Spleen (tissue), 7 donors: ENCODE results near the gene SLC35F1.

Experiments used
- POLR2A ChIP-seq, 3 donors: fragments of 450-650 bp; IDR thresholded peaks; one replicate each; pipeline ENCODE4 v1.5.1; 2017; ENCODE audit warnings: antibody characterized with exemption in 3 of 3, mild to moderate bottlenecking in 1 of 3
- POLR2AphosphoS5 ChIP-seq, 3 donors: sonication (generic); formaldehyde crosslinking; IDR thresholded peaks; one replicate each; pipeline ENCODE4 v1.5.1; 2017; ENCODE audit warnings: antibody characterized with exemption in 3 of 3
- TF ChIP-seq, protein P1 (sequence below), 11 experiments: fragments of 200-600 bp in 7 of 11; fragments of 450-650 bp in 4 of 11; sonication (generic) in 4 of 11; IDR thresholded peaks in 8 of 11; conservative IDR thresholded peaks in 3 of 11; 1 replicate in 7 of 11; 2 replicates in 4 of 11; pipeline versions ENCODE4 v1.4.0 to v1.8.0; 2016 to 2021; ENCODE audit warnings: antibody characterized with exemption in 11 of 11, inconsistent platforms in 4 of 11, mild to moderate bottlenecking in 1 of 11
- donor health status: DM: no; HTN: no; CAD: no; lungs with moderate emphysema.
- donor health status: DM: no; HTN: no; CAD: no.
- donor health status: DM: no; HTN: no; CAD: no.

- TF ChIP-seq, protein P1, sequence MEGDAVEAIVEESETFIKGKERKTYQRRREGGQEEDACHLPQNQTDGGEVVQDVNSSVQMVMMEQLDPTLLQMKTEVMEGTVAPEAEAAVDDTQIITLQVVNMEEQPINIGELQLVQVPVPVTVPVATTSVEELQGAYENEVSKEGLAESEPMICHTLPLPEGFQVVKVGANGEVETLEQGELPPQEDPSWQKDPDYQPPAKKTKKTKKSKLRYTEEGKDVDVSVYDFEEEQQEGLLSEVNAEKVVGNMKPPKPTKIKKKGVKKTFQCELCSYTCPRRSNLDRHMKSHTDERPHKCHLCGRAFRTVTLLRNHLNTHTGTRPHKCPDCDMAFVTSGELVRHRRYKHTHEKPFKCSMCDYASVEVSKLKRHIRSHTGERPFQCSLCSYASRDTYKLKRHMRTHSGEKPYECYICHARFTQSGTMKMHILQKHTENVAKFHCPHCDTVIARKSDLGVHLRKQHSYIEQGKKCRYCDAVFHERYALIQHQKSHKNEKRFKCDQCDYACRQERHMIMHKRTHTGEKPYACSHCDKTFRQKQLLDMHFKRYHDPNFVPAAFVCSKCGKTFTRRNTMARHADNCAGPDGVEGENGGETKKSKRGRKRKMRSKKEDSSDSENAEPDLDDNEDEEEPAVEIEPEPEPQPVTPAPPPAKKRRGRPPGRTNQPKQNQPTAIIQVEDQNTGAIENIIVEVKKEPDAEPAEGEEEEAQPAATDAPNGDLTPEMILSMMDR (IDR thresholded peaks at IDR 0.05 in 8 of 11, conservative IDR thresholded peaks at IDR 0.05 in 3 of 11), result no peak
- TF ChIP-seq POLR2A (IDR thresholded peaks at IDR 0.05) (no peak), POLR2AphosphoS5 (IDR thresholded peaks at IDR 0.05) (no peak)
Measured at GRCh38 chr6:118206221-118206620, 299.2 kb downstream of the SLC35F1 start.
